HPDE6-E6E7 (cell line): Measurements from ENCODE around the gene PROCA1.
"Not testable (repeated sequence)": the region's sequence is repeated elsewhere in the genome, so short reads cannot be mapped to it uniquely, and the experiment has no call there.

Source experiments
- DNase-seq: peaks from one replicate; pipeline ENCODE4 v3.0.0; 2011; ENCODE audit warnings: missing footprints; ENCODE audit errors: extremely low spot score

Gene PROCA1

DNA sequence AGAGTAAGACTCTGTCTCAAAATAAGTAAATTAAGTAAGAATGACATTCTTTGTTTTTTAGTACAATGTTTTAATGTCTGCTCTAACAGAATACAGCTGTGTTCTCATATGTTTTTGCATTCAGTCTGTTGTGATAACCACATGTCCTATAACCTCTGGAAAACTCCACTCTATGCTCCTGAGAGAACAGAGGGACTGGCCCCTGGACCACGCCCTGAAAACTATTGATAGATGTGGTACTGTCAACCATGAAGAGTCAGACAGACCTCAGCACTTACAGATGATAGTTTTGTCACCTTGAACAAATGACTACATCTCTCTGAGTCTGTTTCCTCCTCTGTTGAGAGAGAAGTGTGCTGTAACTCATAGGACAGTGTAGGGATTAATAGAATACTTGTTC lies 41.8 kb downstream of the PROCA1 start:
- DNase-seq, result no peak

DNA sequence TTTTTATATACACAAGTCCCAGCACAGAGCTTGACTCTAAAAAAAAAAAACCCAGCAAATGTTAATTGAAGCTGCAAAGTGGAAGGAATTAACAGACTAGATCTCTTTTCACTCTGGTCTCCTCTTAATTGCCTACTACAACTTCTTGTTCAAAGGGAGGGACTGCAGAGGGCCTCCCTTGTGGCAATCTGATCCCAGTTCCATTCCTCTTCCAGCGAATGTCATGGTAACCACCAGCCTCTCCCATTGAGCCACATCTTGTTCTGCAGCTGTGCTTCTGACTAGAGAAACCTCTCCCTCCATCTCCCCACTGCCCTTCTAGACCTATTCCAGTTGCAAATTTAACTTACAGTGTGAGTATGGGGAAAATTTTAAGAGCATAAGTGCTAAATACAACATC lies 43.8 kb downstream of the PROCA1 start:
- DNase-seq, result no peak

DNA sequence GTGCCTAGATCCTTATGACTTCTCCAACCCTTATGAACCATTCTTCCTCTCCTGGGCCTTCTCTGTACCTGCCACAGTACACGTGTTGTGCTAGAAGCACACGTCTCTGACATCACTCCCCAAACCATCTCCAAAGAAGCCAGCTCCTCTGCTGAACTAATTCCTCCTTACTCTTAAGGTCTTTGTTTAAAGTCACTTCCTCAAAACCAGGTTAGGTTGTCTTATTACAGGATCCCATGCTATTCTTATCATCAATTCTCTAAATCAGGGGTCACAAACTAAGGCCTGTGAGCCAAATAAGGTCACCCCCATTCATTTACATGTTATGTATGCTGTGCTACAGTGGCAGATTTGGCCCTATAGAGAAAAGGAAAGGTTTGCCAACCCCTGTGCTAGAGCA lies 45.7 kb downstream of the PROCA1 start:
- DNase-seq, result no peak

DNA sequence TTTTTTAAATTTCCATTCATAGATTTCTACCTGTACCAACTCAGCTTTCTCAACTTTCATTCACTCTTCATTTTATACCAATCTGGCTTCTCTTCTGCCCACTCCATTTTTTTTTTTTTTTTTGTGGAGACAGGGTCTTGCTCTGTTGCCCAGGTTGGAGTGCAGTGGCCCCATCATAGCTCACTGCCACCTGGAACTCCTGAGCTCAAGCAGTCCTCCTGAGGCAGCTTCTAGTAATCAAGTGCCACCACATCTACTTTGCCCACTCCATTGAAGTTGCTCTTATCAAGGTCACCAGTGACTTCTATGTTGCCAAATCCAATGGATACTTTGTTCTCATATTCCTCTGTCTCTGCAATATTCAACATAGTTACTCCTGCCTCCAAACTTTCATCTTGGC lies 48.0 kb downstream of the PROCA1 start:
- DNase-seq, result no peak

DNA sequence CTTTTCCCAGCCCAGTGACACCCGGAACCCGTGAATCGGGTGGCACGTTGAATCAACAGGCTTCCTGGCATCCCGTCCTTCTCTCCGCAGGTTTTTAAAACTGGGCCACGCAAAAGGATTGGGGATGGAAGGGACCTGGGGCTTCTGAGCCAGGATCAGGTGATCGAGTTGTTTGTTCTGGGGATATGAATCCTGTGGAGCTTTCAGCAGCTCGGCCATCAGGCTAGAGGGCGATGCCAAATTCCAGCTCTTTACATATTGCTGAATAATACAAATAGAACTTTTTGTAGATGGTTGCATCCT lies 49.2 kb downstream of the PROCA1 start:
- no peak for DNase-seq

DNA sequence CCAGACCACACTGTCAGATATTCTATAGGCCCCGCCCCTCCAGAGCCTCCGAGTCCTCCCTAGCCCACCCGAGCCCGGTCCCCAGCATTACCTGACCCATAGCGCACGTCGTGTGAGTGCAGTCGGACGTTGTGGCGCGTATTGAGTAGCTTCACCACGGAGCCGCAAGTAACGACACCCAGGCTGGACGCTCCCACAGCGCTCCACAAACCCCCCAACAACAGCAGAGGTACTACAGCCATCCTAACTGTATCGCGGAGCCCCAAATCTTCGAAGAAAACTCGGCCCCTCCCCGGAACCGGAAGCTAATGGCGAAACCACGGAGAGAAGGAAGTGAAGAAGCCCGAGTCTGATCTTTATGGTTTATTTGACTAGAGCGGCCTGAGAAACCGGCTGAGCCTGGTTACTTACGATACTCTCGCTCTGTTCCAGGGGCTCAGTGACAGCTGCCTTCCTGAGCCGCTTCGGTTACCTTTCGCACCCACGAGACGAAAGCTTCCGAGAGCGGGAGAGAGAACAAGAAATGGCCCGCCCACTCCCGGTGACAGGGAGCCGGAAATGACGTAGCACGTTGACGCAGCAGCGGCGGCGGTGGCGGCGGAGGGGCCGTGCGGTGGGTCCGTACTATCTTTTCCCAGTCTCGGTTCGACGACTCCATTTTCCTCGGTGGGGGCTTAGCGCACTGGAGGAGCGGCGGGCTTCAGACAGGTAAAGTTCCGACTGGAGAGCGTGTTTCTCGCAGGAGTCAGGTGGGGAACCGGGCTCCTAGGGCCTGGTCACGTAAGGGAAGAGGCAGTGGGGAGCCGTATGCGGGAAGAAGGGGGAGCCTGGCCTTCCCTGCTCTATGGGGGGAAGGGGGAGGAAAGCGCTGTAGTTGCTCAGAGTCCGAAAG lies 49.8 kb downstream of the PROCA1 start, which contains the start of the genes SDF2 and SUPT6H:
TSS of gene SDF2 (minus strand) at position 272 of the 892 bp plus-strand sequence. CDS start at position 242, 30 bp downstream.
TSS of gene SUPT6H (plus strand) at position 571 of the 892 bp plus-strand sequence. CDS start 11,197 bp downstream, outside the sequence.
- peak; percentile 87 for DNase-seq

DNA sequence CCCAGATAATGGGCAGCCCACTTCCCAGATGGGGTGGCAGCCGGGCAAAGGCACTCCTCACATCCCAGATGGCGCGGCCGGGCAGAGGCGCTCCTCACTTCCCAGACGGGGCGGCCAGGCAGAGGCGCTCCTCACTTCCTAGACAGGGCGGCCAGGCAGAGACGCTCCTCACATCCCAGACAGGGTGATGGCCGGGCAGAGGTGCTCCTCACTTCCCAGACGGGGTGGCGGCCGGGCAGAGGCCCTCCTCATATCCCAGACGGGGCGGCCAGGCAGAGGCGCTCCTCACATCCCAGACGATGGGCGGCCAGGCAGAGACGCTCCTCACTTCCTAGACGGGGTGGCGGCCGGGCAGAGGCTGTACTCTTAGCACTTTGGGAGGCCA lies 52.2 kb downstream of the PROCA1 start:
- not testable (repeated sequence) for DNase-seq

DNA sequence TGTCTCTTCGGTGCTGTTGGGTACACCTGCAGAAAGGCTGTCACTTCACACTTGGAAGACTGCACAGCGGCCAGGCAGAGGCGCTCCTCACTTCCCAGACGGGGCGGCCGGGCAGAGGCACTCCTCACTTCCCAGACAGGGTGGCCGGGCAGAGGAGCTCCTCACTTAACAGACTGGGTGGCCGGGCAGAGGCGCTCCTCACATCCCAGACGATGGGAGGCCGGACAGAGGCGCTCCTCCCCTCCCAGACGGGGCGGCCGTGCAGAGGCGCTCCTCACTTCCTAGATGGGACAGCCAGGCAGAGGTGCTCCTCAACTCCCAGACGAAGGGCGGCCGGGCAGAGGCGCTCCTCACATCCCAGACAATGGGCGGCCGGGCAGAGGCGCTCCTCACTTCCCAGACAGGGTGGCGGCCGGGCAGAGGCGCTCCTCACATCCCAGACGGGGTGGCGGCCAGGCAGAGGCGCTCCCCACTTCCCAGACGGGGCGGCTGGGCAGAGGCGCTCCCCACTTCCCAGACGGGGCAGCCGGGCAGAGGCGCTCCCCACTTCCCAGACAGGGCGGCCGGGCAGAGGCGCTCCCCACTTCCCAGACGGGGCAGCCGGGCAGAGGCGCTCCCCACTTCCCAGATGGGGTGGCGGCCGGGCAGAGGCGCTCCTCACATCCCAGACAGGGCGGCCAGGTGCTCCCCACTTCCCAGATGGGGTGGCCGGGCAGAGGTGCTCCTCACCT lies 52.8 kb downstream of the PROCA1 start:
- DNase-seq, result not testable (repeated sequence)

DNA sequence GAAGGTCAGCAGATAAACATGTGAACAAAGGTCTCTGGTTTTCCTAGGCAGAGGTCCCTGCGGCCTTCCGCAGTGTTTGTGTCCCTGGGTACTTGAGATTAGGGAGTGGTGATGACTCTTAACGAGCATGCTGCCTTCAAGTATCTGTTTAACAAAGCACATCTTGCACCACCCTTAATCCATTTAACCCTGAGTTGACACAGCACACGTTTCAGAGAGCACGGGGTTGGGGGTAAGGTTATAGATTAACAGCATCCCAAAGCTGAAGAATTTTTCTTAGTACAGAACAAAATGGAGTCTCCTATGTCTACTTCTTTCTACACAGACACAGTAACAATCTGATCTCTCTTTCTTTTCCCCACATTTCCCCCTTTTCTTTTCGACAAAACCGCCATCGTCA lies 53.3 kb downstream of the PROCA1 start:
- DNase-seq, result not testable (repeated sequence)

DNA sequence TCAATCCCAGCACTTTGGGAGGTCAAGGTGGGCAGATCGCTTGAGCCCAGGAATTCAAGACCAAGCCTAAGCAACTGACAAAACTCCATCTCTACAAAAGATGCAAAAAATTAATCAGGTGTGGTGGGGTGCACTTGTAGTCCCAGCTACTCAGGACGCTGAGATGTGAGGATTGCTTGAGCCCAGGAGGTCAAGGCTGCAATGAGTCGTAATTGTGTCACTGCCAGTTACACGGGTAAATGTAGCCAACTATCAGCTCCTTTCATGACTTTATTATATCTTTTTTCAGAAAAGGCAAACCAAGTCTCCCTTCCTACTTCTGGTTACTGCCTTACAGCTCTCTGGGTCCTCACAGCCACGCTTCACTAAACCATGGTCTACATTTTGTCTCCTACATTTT lies 53.9 kb downstream of the PROCA1 start:
- no peak for DNase-seq

DNA sequence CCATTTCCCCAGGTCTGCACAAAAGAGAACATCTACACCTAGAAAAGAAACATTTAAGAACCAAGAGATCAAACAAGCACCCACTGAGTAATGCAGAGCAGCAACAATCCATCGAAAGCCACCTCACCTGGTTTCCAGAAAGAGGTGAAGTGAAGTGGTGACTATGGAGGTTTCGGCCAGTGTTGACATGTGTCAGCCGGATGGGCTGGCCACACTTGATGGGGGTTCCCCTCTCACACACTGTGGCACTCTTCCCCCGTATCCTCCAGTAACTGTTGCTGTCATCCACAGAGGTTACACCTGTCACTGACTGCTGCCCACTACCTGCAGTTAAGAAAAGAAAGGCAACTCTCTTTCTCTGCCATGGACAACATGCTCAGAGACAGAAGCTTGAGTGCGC lies 56.5 kb downstream of the PROCA1 start:
- no peak for DNase-seq
